ENCODE measurements around the gene MILR1. TPM values are rescaled to one million over a fixed set of nuclear protein-coding genes. Genes with fewer than 3 reads are reported as not detected.

MILR1 gene
- total and polyA plus RNA-seq, 4 donors = 1.2 to 3.8 (median 1.9) TPM

DNA sequence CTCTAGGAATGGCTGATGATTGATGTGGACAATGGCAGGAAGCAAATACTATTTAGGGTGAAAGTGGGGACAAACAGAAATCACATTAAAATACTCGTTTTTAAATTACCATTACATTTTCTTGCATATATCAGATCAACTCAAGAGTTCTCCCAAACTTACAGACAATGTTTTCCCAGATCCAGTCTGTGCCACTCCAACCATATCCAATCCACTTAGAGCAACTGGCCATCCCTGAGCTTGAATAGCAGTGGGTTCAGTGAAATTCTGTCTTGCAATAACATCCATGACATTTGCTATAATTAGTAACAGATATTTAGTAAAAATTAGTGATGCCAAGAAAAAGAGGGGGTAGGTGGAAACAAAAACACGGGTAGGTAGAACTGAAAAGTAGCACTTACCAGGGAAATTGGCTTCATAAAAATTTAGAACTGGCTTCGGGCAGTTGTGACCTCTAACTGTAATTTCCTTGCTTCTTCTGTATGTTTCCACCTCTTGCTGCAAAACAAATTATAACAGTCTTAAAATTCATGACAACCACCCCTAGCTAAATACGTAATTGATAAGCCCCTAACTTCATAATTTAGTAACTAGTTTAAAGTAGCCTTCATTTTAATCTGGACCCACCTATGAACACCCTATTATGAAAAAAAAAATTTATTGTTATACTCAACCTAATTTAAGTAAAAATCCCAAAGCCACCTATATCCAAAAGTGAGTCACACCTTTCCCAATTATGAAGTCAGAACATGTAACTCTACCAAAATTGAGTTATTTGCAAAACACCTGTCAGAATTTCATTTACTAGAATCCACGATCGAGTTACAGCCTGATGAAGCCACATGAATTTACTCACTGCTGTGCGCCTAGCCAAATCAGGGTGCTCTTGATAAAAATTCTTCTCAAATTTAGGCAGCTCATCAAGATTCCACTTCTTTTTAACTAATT lies 55.2 kb downstream of the MILR1 start:
- H3K4me1 ChIP-seq (ENCODE audit: control insufficient read depth in 4 of 4, insufficient read depth in 4 of 4, low read length in 3 of 4) = peaks cover 5 to 52% (median 36%) of the 10 kb centered on the region in 4 donors
- H3K4me3 ChIP-seq (ENCODE audit: low read depth in 1 of 3, low read length in 3 of 3) = peak overlapping the region; percentile 64 to 99 (median 99)
- TF ChIP-seq HNF4G (IDR thresholded peaks at IDR 0.05) (no peak), EGR1 (IDR thresholded peaks at IDR 0.05; ENCODE audit: low read depth in 2 of 2) (no peak), GABPA (IDR thresholded peaks at IDR 0.05 in 1 of 2, conservative IDR thresholded peaks at IDR 0.05 in 1 of 2) (no peak), RAD21 (IDR thresholded peaks at IDR 0.05) (no peak), RXRA (IDR thresholded peaks at IDR 0.05) (no peak), JUND (IDR thresholded peaks at IDR 0.05) (no peak), HNF4A (conservative IDR thresholded peaks at IDR 0.05) (no peak), YY1 (IDR thresholded peaks at IDR 0.05) (no peak)
- TF ChIP-seq, protein P1, sequence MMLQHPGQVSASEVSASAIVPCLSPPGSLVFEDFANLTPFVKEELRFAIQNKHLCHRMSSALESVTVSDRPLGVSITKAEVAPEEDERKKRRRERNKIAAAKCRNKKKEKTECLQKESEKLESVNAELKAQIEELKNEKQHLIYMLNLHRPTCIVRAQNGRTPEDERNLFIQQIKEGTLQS (IDR thresholded peaks at IDR 0.05) = no peak
- TF ChIP-seq, protein P2, sequence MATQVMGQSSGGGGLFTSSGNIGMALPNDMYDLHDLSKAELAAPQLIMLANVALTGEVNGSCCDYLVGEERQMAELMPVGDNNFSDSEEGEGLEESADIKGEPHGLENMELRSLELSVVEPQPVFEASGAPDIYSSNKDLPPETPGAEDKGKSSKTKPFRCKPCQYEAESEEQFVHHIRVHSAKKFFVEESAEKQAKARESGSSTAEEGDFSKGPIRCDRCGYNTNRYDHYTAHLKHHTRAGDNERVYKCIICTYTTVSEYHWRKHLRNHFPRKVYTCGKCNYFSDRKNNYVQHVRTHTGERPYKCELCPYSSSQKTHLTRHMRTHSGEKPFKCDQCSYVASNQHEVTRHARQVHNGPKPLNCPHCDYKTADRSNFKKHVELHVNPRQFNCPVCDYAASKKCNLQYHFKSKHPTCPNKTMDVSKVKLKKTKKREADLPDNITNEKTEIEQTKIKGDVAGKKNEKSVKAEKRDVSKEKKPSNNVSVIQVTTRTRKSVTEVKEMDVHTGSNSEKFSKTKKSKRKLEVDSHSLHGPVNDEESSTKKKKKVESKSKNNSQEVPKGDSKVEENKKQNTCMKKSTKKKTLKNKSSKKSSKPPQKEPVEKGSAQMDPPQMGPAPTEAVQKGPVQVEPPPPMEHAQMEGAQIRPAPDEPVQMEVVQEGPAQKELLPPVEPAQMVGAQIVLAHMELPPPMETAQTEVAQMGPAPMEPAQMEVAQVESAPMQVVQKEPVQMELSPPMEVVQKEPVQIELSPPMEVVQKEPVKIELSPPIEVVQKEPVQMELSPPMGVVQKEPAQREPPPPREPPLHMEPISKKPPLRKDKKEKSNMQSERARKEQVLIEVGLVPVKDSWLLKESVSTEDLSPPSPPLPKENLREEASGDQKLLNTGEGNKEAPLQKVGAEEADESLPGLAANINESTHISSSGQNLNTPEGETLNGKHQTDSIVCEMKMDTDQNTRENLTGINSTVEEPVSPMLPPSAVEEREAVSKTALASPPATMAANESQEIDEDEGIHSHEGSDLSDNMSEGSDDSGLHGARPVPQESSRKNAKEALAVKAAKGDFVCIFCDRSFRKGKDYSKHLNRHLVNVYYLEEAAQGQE (IDR thresholded peaks at IDR 0.05) = no peak
- TF ChIP-seq, protein P3, sequence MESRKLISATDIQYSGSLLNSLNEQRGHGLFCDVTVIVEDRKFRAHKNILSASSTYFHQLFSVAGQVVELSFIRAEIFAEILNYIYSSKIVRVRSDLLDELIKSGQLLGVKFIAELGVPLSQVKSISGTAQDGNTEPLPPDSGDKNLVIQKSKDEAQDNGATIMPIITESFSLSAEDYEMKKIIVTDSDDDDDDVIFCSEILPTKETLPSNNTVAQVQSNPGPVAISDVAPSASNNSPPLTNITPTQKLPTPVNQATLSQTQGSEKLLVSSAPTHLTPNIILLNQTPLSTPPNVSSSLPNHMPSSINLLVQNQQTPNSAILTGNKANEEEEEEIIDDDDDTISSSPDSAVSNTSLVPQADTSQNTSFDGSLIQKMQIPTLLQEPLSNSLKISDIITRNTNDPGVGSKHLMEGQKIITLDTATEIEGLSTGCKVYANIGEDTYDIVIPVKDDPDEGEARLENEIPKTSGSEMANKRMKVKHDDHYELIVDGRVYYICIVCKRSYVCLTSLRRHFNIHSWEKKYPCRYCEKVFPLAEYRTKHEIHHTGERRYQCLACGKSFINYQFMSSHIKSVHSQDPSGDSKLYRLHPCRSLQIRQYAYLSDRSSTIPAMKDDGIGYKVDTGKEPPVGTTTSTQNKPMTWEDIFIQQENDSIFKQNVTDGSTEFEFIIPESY (IDR thresholded peaks at IDR 0.05) = no peak
- H3K9me3 ChIP-seq (ENCODE audit: control insufficient read depth in 4 of 4, low read length in 3 of 4) = no peaks in the 10 kb centered on the region
- H3K27ac ChIP-seq (ENCODE audit: low read depth in 1 of 2, low read length in 2 of 2) = peak overlapping the region; percentile 98 to 100
- peak overlapping the region; percentile 99 for H3K9ac ChIP-seq (ENCODE audit: low read depth in 1 of 2, low read length in 2 of 2)
- H3K36me3 ChIP-seq (ENCODE audit: control insufficient read depth in 4 of 4, insufficient read depth in 3 of 4, low read depth in 1 of 4, low read length in 3 of 4) = peaks cover 12 to 60% (median 50%) of the 10 kb centered on the region in 4 donors
- DNase-seq (ENCODE audit: low spot score) = no peak
- H3K27me3 ChIP-seq (ENCODE audit: control insufficient read depth in 4 of 4, insufficient read depth in 4 of 4, low read length in 3 of 4) = no peaks in the 10 kb centered on the region
- 37% methylated on average over 7 of the region's 7 CpGs for WGBS

DNA sequence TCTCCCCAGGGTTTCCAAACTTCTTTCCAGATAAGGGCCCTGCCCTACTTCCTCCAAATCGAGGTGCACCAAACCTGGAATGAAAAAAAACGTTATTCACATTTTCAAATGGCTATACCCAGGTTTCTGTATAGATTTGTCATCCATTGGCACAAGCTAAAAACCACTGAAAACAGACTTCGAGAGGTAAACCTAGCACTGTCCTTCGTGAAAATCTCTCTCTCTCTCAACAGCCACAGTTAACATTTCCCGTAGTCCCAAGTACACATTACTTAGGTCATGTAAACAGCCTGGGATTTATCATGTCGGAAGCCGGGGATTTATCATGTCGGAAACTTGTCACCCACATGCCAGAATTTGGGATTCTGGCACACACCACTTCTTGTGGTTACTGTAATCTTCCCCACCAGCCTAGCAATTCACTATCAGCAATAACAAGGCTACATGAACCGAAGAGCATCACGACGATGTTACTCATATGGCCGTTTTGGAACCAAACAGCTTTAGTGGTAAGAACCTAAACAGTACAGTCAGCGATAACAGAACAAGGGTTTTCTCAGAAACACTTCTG lies 55.9 kb downstream of the MILR1 start:
- peak overlapping the region; percentile 98 to 100 for H3K27ac ChIP-seq (ENCODE audit: low read depth in 1 of 2, low read length in 2 of 2)
- peak overlapping the region; percentile 99 for H3K9ac ChIP-seq (ENCODE audit: low read depth in 1 of 2, low read length in 2 of 2)
- DNase-seq (ENCODE audit: low spot score) = no peak
- WGBS = under 1% methylated on average over 13 of the region's 13 CpGs
- H3K9me3 ChIP-seq (ENCODE audit: control insufficient read depth in 4 of 4, low read length in 3 of 4) = no peaks in the 10 kb centered on the region
- TF ChIP-seq HNF4A (conservative IDR thresholded peaks at IDR 0.05) = no peak
- TF ChIP-seq EGR1 (IDR thresholded peaks at IDR 0.05; ENCODE audit: low read depth in 2 of 2) = peak in 1 of 2 donors; percentile 6
- TF ChIP-seq, protein P2 (IDR thresholded peaks at IDR 0.05) = no peak
- no peak for TF ChIP-seq FOXA1 (IDR thresholded peaks at IDR 0.05)
- TF ChIP-seq NR2F2 (IDR thresholded peaks at IDR 0.05) = peak; percentile 7
- no peak for TF ChIP-seq SP1 (IDR thresholded peaks at IDR 0.05)
- TF ChIP-seq FOXA2 (IDR thresholded peaks at IDR 0.05) = peak; percentile 37
- no peak for TF ChIP-seq GABPA (IDR thresholded peaks at IDR 0.05 in 1 of 2, conservative IDR thresholded peaks at IDR 0.05 in 1 of 2)
- H3K36me3 ChIP-seq (ENCODE audit: control insufficient read depth in 4 of 4, insufficient read depth in 3 of 4, low read depth in 1 of 4, low read length in 3 of 4) = peaks cover 10 to 54% (median 43%) of the 10 kb centered on the region in 4 donors
- H3K4me3 ChIP-seq (ENCODE audit: low read depth in 1 of 3, low read length in 3 of 3) = peak overlapping the region; percentile 64 to 99 (median 99)
- H3K4me1 ChIP-seq (ENCODE audit: control insufficient read depth in 4 of 4, insufficient read depth in 4 of 4, low read length in 3 of 4) = peaks cover 5 to 54% (median 33%) of the 10 kb centered on the region in 4 donors
- no peaks in the 10 kb centered on the region for H3K27me3 ChIP-seq (ENCODE audit: control insufficient read depth in 4 of 4, insufficient read depth in 4 of 4, low read length in 3 of 4)

Measured in liver (tissue), 9 donors.